ENCODE data around the gene ACTG2.

GRCh38 chr2:73877071-73877802, 15.6 kb upstream of the ACTG2 start:
- no peak for TF ChIP-seq CTCF (IDR thresholded peaks at IDR 0.05)
- TF ChIP-seq POLR2A (IDR thresholded peaks at IDR 0.05; ENCODE audit: low read depth): no peak
- no peak for TF ChIP-seq POLR2AphosphoS5 (IDR thresholded peaks at IDR 0.05)
- no peak for TF ChIP-seq EP300 (IDR thresholded peaks at IDR 0.05)
